ENCODE measurements around the gene CA12. TPM values are rescaled to one million over a fixed set of nuclear protein-coding genes. Genes with fewer than 3 reads are reported as not detected.
"Not testable (repeated sequence)": the region's sequence is repeated elsewhere in the genome, so short reads cannot be mapped to it uniquely, and the experiment has no call there.

CA12 gene
- total and polyA plus RNA-seq, 10 of the 15 experiments (the other 5 are each of a cell fraction or from before 2014, with no cell fraction given), result 0.03 to 0.10 TPM; not detected in 8

DNA sequence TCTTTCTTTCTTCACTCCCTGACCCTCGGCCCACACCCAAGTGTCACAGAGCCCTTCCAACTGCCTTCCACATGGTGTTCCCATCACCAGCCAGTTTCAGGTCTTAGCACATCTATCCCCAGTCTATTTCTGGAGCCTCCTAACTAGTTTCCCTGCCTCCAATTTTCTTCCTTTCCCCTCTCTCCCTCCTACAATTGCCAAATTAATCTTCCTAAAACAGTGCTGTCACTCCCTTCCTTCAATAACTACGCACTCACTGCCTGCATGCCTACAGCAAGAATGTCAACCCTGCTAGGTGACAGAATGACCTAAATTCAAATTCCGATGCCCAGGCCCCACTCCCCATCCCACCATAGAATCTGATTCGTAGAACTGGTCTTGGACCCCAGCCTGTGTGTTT lies 36.1 kb upstream of the CA12 start (continued):
- TF ChIP-seq SIX5 (IDR thresholded peaks at IDR 0.05; ENCODE audit: low read depth, low read length, severe bottlenecking) (no peak), POLR2AphosphoS2 (IDR thresholded peaks at IDR 0.05; ENCODE audit: low read depth, low read length) (no peak), TCF12 (IDR thresholded peaks at IDR 0.05; ENCODE audit: low read depth, low read length) (no peak), GABPA (IDR thresholded peaks at IDR 0.05; ENCODE audit: low read depth) (no peak)
- TF ChIP-seq, protein P1, sequence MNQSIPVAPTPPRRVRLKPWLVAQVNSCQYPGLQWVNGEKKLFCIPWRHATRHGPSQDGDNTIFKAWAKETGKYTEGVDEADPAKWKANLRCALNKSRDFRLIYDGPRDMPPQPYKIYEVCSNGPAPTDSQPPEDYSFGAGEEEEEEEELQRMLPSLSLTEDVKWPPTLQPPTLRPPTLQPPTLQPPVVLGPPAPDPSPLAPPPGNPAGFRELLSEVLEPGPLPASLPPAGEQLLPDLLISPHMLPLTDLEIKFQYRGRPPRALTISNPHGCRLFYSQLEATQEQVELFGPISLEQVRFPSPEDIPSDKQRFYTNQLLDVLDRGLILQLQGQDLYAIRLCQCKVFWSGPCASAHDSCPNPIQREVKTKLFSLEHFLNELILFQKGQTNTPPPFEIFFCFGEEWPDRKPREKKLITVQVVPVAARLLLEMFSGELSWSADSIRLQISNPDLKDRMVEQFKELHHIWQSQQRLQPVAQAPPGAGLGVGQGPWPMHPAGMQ (IDR thresholded peaks at IDR 0.05; ENCODE audit: borderline replicate concordance), result no peak

DNA sequence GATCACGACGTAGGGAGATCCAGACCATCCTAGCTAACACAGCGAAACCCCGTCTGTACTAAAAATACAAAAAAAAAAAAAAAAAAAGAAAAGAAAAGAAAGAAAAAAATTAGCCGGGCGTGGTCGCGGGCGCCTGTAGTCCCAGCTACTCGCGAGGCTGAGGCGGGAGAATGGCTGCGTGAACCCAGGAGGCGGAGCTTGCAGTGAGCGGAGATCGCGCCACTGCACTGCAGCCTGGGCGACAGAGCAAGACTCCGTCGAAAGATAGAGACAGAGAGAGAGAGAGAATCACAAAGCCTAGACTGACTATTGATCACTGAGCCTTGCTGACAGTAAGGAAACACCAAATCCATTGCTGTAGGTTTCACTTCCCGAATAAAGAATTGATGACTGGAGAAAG lies 35.6 kb upstream of the CA12 start:
- H4K20me1 ChIP-seq (ENCODE audit: control insufficient read depth, insufficient read depth); H3K4me3 ChIP-seq; POLR2A ChIA-PET; H3K4me1 ChIP-seq (ENCODE audit: control insufficient read depth, insufficient read depth, low read length); H3K27ac ChIP-seq (ENCODE audit: control insufficient read depth, insufficient read depth); in situ Hi-C loops (cut with MboI); H3K79me2 ChIP-seq (ENCODE audit: control insufficient read depth, insufficient read depth, low read length); RAD21 ChIA-PET (ENCODE audit: unreplicated experiment); SMC1A ChIA-PET (ENCODE audit: uncharacterized antibody, unreplicated experiment); ATAC-seq; FAIRE-seq; H3K9me3 ChIP-seq (replicated peaks; ENCODE audit: control insufficient read depth, insufficient read depth, low read length); BruUV-seq (replicated peaks); H3K4me2 ChIP-seq (ENCODE audit: control insufficient read depth, insufficient read depth); H3K36me3 ChIP-seq (ENCODE audit: control insufficient read depth in 2 of 2, insufficient read depth in 2 of 2, low read length in 1 of 2); H2AFZ ChIP-seq (ENCODE audit: control insufficient read depth, low read depth, low read length); H3K27me3 ChIP-seq (replicated peaks in 1 of 2; ENCODE audit: control insufficient read depth in 2 of 2, insufficient read depth in 2 of 2, low read length in 1 of 2); H3K9ac ChIP-seq (ENCODE audit: control insufficient read depth, insufficient read depth, low read length); intact Hi-C loops (cut with micrococcal nuclease; ENCODE audit: unreplicated experiment); CTCF ChIA-PET; DNase-seq (ENCODE audit: low read depth, low spot score): not testable (repeated sequence)
- 35% methylated on average over 17 of the region's 21 CpGs for WGBS (ENCODE audit: insufficient coverage, insufficient replicate concordance, low lambda C conversion rate, missing lambda C conversion rate)
